ENCODE measurements around the gene PUS7. TPM values are rescaled to one million over a fixed set of nuclear protein-coding genes. Genes with fewer than 3 reads are reported as not detected.
"Not testable (repeated sequence)": the region's sequence is repeated elsewhere in the genome, so short reads cannot be mapped to it uniquely, and the experiment has no call there.

PUS7 gene
- total and polyA plus RNA-seq, 2 donors (not counting 3 experiments of a cell fraction or from before 2014, with no cell fraction given), result 15.8 to 33.9 TPM

DNA sequence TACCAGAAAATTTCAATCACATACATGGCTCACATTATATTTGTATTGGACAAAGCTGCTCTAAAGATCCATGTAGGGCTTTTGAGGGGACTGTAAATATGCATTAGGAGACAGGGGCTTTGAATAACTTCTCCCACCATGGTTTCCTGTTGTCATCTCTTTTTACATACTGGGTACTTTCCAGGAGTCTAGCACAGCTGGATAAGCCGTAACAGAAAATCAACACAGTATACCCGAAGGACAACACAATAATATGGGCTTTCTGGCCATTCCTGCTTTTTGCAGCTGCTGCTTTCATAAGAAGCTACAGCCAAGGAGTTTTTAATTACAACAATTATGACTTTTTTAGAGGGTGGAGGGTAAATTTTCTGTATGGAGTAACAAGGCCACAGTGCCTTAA, 70.0 kb downstream of the PUS7 start:
- no peaks in the 10 kb centered on the region for H3K79me2 ChIP-seq (ENCODE audit: control insufficient read depth, insufficient read depth, low read length)
- DNase-seq (ENCODE audit: low read depth, low spot score) (no peak), FAIRE-seq (no peak)
- no peaks in the 10 kb centered on the region for H3K9me3 ChIP-seq (replicated peaks; ENCODE audit: control insufficient read depth, insufficient read depth, low read length)
- no peaks in the 10 kb centered on the region for H3K27me3 ChIP-seq (ENCODE audit: control insufficient read depth in 2 of 2, insufficient read depth in 2 of 2, low read length in 2 of 2)
- no peaks in the 10 kb centered on the region for H4K20me1 ChIP-seq (replicated peaks; ENCODE audit: control insufficient read depth, extremely low read depth, insufficient read depth, low read length)
- H3K36me3 ChIP-seq (ENCODE audit: control insufficient read depth in 2 of 2, extremely low read depth in 1 of 2, insufficient read depth in 2 of 2, low read length in 2 of 2), result no peaks in the 10 kb centered on the region
- no peaks in the 10 kb centered on the region for H3K4me1 ChIP-seq (ENCODE audit: control insufficient read depth, extremely low read depth, insufficient read depth, low read length)
- ChIA-PET POLR2A (no interaction called here), CTCF (interaction anchor here (0.6 to 2.4 kb wide), 3 partner anchors 22 to 461 kb away, joined by 3 to 7 read pairs (median 3); no protein-coding TSS in a partner anchor)
- H3K27ac ChIP-seq (ENCODE audit: insufficient read depth, low read depth, low read length), result no peak overlapping the region
- no peaks in the 10 kb centered on the region for H3K9me1 ChIP-seq (replicated peaks; ENCODE audit: control insufficient read depth, extremely low read depth, insufficient read depth, low read length)
- H2AFZ ChIP-seq (ENCODE audit: low read depth, low read length), result no peak overlapping the region
- no peak overlapping the region for H3K4me2 ChIP-seq (ENCODE audit: insufficient read depth, low read length)
- BruUV-seq (replicated peaks), result no TSS peak
- no peak overlapping the region for H3K9ac ChIP-seq (replicated peaks; ENCODE audit: extremely low read depth, insufficient read depth, low read length)
- intact Hi-C loops (cut with micrococcal nuclease), result no loop called here
- no peak overlapping the region for H3K4me3 ChIP-seq (replicated peaks in 1 of 3; ENCODE audit: insufficient read depth in 1 of 3, low read depth in 1 of 3, low read length in 3 of 3)
- dilution Hi-C loops (cut with MboI; ENCODE audit: extremely low pct_ligation_motif_present, low sequenced_read_pairs), result no loop called here
- TF ChIP-seq JUN (IDR thresholded peaks at IDR 0.05; ENCODE audit: borderline replicate concordance, insufficient read depth, insufficient read length, low read depth), result no peak

DNA sequence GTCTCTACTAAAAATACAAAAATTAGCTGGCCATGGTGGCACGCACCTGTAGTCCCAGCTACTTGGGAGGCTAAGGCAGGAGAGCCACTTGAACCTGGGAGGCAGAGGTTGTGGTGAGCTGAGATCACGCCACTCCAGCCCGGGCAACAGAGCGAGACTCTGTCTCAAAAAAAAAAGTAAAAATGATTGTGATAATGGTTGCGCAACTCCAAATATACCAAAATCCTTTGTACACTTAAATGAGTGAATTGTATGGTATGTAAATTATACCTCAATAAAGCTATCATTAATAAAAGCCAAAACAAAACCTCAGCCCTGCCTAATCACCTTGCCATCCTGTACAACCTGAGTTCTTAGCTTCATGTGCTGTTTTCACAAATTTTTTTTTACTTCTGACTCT, 71.2 kb downstream of the PUS7 start:
- intact Hi-C loops (cut with micrococcal nuclease), result not testable (repeated sequence)
- POLR2A ChIA-PET, result interaction anchor here (0.6 kb wide), 1 partner anchor 9 kb away, joined by 3 read pairs; no protein-coding TSS in a partner anchor

More for the DNA sequence above, 71.2 kb downstream of the PUS7 start:
- H3K4me1 ChIP-seq (ENCODE audit: control insufficient read depth, extremely low read depth, insufficient read depth, low read length); H3K9ac ChIP-seq (replicated peaks; ENCODE audit: extremely low read depth, insufficient read depth, low read length); H3K27me3 ChIP-seq (ENCODE audit: control insufficient read depth in 2 of 2, insufficient read depth in 2 of 2, low read length in 2 of 2); H3K79me2 ChIP-seq (ENCODE audit: control insufficient read depth, insufficient read depth, low read length); DNase-seq (ENCODE audit: low read depth, low spot score); H3K36me3 ChIP-seq (ENCODE audit: control insufficient read depth in 2 of 2, extremely low read depth in 1 of 2, insufficient read depth in 2 of 2, low read length in 2 of 2); H3K9me1 ChIP-seq (replicated peaks; ENCODE audit: control insufficient read depth, extremely low read depth, insufficient read depth, low read length); H2AFZ ChIP-seq (ENCODE audit: low read depth, low read length); BruUV-seq (replicated peaks); H3K9me3 ChIP-seq (replicated peaks; ENCODE audit: control insufficient read depth, insufficient read depth, low read length); dilution Hi-C loops (cut with MboI; ENCODE audit: extremely low pct_ligation_motif_present, low sequenced_read_pairs); H4K20me1 ChIP-seq (replicated peaks; ENCODE audit: control insufficient read depth, extremely low read depth, insufficient read depth, low read length); H3K27ac ChIP-seq (ENCODE audit: insufficient read depth, low read depth, low read length); H3K4me2 ChIP-seq (ENCODE audit: insufficient read depth, low read length); H3K4me3 ChIP-seq (replicated peaks in 1 of 3; ENCODE audit: insufficient read depth in 1 of 3, low read depth in 1 of 3, low read length in 3 of 3); FAIRE-seq: not testable (repeated sequence)
- CTCF ChIA-PET, result interaction anchor here (2.4 kb wide), 1 partner anchor 21 kb away, joined by 7 read pairs; no protein-coding TSS in a partner anchor

Measured in endothelial cell of umbilical vein (primary cell).